ENCODE data around the gene SH3RF1.

- TF ChIP-seq REST (IDR thresholded peaks at IDR 0.05; ENCODE audit: unreplicated experiment) (no peak), CTCF (conservative IDR thresholded peaks at IDR 0.05; ENCODE audit: low read depth in 2 of 2) (no peak), EZH2 (IDR thresholded peaks at IDR 0.05; ENCODE audit: low read depth, unreplicated experiment) (no peak), CREB1 (CRISPR knock-in tag; IDR thresholded peaks at IDR 0.05; ENCODE audit: low read depth) (no peak), POLR2AphosphoS5 (IDR thresholded peaks at IDR 0.05; ENCODE audit: low read depth) (no peak), EZH2phosphoT487 (IDR thresholded peaks at IDR 0.05; ENCODE audit: unreplicated experiment) (no peak), NANOG (IDR thresholded peaks at IDR 0.05; ENCODE audit: borderline replicate concordance) (no peak), JUNB (IDR thresholded peaks at IDR 0.05; ENCODE audit: unreplicated experiment) (no peak)
Observed at GRCh38 chr4:169248645-169249044, 22.1 kb downstream of the SH3RF1 start.

Measured in GM23338 (cell line).